IMR-90 (cell line): ENCODE data around the gene SNRPB2. TPM values are rescaled to one million over a fixed set of nuclear protein-coding genes. Genes with fewer than 3 reads are reported as not detected.

Experiments used
- ATAC-seq: fragments of 200-7000 bp; cut with Tn5 transposase; 2 replicates; pipeline ENCODE4 v1.9.1; 2020; ENCODE audit warnings: low read depth, mild to moderate bottlenecking, moderate library complexity
- BruUV-seq: library from RNA; stranded (reverse); fragments of 400-500 nt; replicated peaks from 2 replicates; lab custom pipeline; 2021; lab: Mats Ljungman, UMichigan
- CTCF ChIA-PET: fragments of 300-600 bp; formaldehyde crosslinking; extraction: SDS; loops from one replicate; lab custom pipeline; 2021; ENCODE audit warnings: antibody characterized with exemption; lab: Yijun Ruan, JAX
- POLR2A ChIA-PET: fragments of 300-600 bp; sonication (Branson Sonifier 250); formaldehyde crosslinking; loops from one replicate; lab custom pipeline; 2022; ENCODE audit warnings: antibody characterized with exemption; ENCODE audit not compliant: unreplicated experiment; lab: Charles Lee
- DNase-seq: peaks from one replicate; pipeline ENCODE4 v3.0.0; 2013
- H2AFZ ChIP-seq: replicated peaks from 2 replicates; pipeline ENCODE3; 2013; ENCODE audit warnings: low read length, mild to moderate bottlenecking; ENCODE audit not compliant: poor library complexity
- H2AK5ac ChIP-seq: 2 replicates; pipeline ENCODE4 v1.6.1; 2013; ENCODE audit warnings: low read depth, low read length, inconsistent platforms
- H2AK9ac ChIP-seq: replicated peaks from 2 replicates; pipeline ENCODE3; 2013; ENCODE audit warnings: mild to moderate bottlenecking, low read depth, low read length, moderate library complexity; ENCODE audit not compliant: poor library complexity
- H2BK120ac ChIP-seq: 2 replicates; pipeline ENCODE4 v1.6.1; 2013; ENCODE audit warnings: low read depth, low read length, inconsistent platforms
- H2BK15ac ChIP-seq: 3 replicates; pipeline ENCODE4 v1.6.1; 2013; ENCODE audit warnings: low read depth, low read length, inconsistent platforms
- H2BK20ac ChIP-seq: 2 replicates; pipeline ENCODE4 v1.6.1; 2013; ENCODE audit warnings: low read depth, mild to moderate bottlenecking, inconsistent platforms, low read length, moderate library complexity
- H2BK5ac ChIP-seq: 2 replicates; pipeline ENCODE4 v1.6.1; 2013; ENCODE audit warnings: mild to moderate bottlenecking, low read depth, low read length, inconsistent platforms; ENCODE audit not compliant: poor library complexity, severe bottlenecking
- H3K14ac ChIP-seq: replicated peaks from 2 replicates; pipeline ENCODE4 v1.6.1; 2013; ENCODE audit warnings: low read depth, low read length, inconsistent platforms
- H3K18ac ChIP-seq: 2 replicates; pipeline ENCODE4 v1.6.1; 2013; ENCODE audit warnings: low read depth, low read length, control low read depth
- H3K23ac ChIP-seq: 2 replicates; pipeline ENCODE4 v1.6.1; 2013; ENCODE audit warnings: low read depth, low read length, inconsistent platforms
- H3K27ac ChIP-seq: 2 replicates; pipeline ENCODE4 v1.5.1; 2013; ENCODE audit warnings: mild to moderate bottlenecking, control low read depth, low read length; ENCODE audit not compliant: insufficient read depth
- H3K27me3 ChIP-seq: 2 replicates; pipeline ENCODE4 v1.6.1; 2013; ENCODE audit warnings: low read length; ENCODE audit not compliant: control insufficient read depth, insufficient read depth
- H3K36me3 ChIP-seq: 2 replicates; pipeline ENCODE4 v1.6.1; 2013; ENCODE audit warnings: low read length, mixed read lengths; ENCODE audit not compliant: control insufficient read depth, insufficient read depth
- H3K4ac ChIP-seq: 2 replicates; pipeline ENCODE4 v1.6.1; 2013; ENCODE audit warnings: low read depth, low read length, inconsistent platforms
- H3K4me1 ChIP-seq: 2 replicates; pipeline ENCODE4 v1.6.1; 2013; ENCODE audit warnings: low read length, mixed read lengths; ENCODE audit not compliant: control insufficient read depth, insufficient read depth
- H3K4me2 ChIP-seq: 2 replicates; pipeline ENCODE4 v1.6.1; 2013; ENCODE audit warnings: low read depth, mild to moderate bottlenecking, control low read depth, low read length, moderate library complexity
- H3K4me3 ChIP-seq: 2 replicates; pipeline ENCODE4 v1.5.1; 2013; ENCODE audit warnings: low read depth, mild to moderate bottlenecking, control low read depth, low read length, moderate library complexity; ENCODE audit not compliant: insufficient read depth
- H3K56ac ChIP-seq: 2 replicates; pipeline ENCODE4 v1.6.1; 2013; ENCODE audit warnings: low read length, inconsistent platforms; ENCODE audit not compliant: insufficient read depth; ENCODE audit errors: extremely low read depth
- H3K79me1 ChIP-seq, 2 experiments: 2 replicates each; pipeline ENCODE4 v1.6.1; 2013; ENCODE audit warnings: low read length in 2 of 2, inconsistent platforms in 1 of 2, low read depth in 1 of 2
- H3K9ac ChIP-seq: 2 replicates; pipeline ENCODE4 v1.6.1; 2013; ENCODE audit warnings: low read depth, low read length, control low read depth
- H3K9me1 ChIP-seq: 2 replicates; pipeline ENCODE4 v1.6.1; 2013; ENCODE audit warnings: low read length, inconsistent platforms; ENCODE audit not compliant: insufficient read depth
- H3K9me3 ChIP-seq: 2 replicates; pipeline ENCODE4 v1.6.1; 2013; ENCODE audit warnings: low read length; ENCODE audit not compliant: control insufficient read depth, insufficient read depth
- H4K20me1 ChIP-seq: 2 replicates; pipeline ENCODE4 v1.6.1; 2013; ENCODE audit warnings: low read length, inconsistent platforms; ENCODE audit not compliant: insufficient read depth
- H4K5ac ChIP-seq: 2 replicates; pipeline ENCODE4 v1.6.1; 2013; ENCODE audit warnings: mild to moderate bottlenecking, low read depth, low read length, control low read depth
- H4K8ac ChIP-seq, 2 experiments: 2 replicates each; pipeline ENCODE4 v1.6.1; 2013; ENCODE audit warnings: low read depth in 2 of 2, low read length in 2 of 2, control low read depth in 1 of 2, inconsistent platforms in 1 of 2
- H4K91ac ChIP-seq: 2 replicates; pipeline ENCODE4 v1.6.1; 2013; ENCODE audit warnings: low read depth, low read length, inconsistent platforms; ENCODE audit not compliant: insufficient read depth
- BHLHE40 ChIP-seq: fragments of 150-350 bp; IDR thresholded peaks from 2 replicates; pipeline ENCODE4 v1.6.1; 2016; ENCODE audit warnings: mild to moderate bottlenecking, low read depth, low read length
- CEBPB ChIP-seq: IDR thresholded peaks from 2 replicates; pipeline ENCODE4 v1.6.1; 2012; ENCODE audit warnings: low read depth, low read length, improper control_type of control experiment
- CHD1 ChIP-seq: IDR thresholded peaks from 2 replicates; pipeline ENCODE4 v1.6.1; 2012; ENCODE audit warnings: low read depth, low read length, improper control_type of control experiment
- FOS ChIP-seq: fragments of 150-350 bp; IDR thresholded peaks from 2 replicates; pipeline ENCODE4 v1.6.1; 2016; ENCODE audit warnings: low read depth, low read length
- MAFK ChIP-seq: IDR thresholded peaks from 2 replicates; pipeline ENCODE4 v1.6.1; 2012; ENCODE audit warnings: low read depth, low read length, improper control_type of control experiment
- MAZ ChIP-seq: IDR thresholded peaks from 2 replicates; pipeline ENCODE4 v1.6.1; 2012; ENCODE audit warnings: low read depth, mild to moderate bottlenecking, low read length, improper control_type of control experiment, moderate library complexity, borderline replicate concordance
- MXI1 ChIP-seq: IDR thresholded peaks from 2 replicates; pipeline ENCODE4 v1.6.1; 2012; ENCODE audit warnings: low read depth, mild to moderate bottlenecking, low read length, moderate library complexity, borderline replicate concordance
- NFE2L2 ChIP-seq: fragments of 150-350 bp; IDR thresholded peaks from 2 replicates; pipeline ENCODE4 v1.6.1; 2016; ENCODE audit warnings: low read depth, mild to moderate bottlenecking, low read length
- POLR2A ChIP-seq: IDR thresholded peaks from 2 replicates; pipeline ENCODE4 v1.6.1; 2012; ENCODE audit warnings: mild to moderate bottlenecking, low read depth, low read length
- RAD21 ChIP-seq: IDR thresholded peaks from 2 replicates; pipeline ENCODE4 v1.6.1; 2012; ENCODE audit warnings: low read length, improper control_type of control experiment
- RCOR1 ChIP-seq: IDR thresholded peaks from 2 replicates; pipeline ENCODE4 v1.6.1; 2012; ENCODE audit warnings: mild to moderate bottlenecking, low read length, improper control_type of control experiment; ENCODE audit not compliant: insufficient replicate concordance
- RFX5 ChIP-seq: IDR thresholded peaks from 2 replicates; pipeline ENCODE4 v1.8.0; 2012; ENCODE audit warnings: low read depth, mild to moderate bottlenecking, low read length, moderate library complexity
- SMC3 ChIP-seq: fragments of 150-350 bp; IDR thresholded peaks from 2 replicates; pipeline ENCODE4 v1.6.1; 2016; ENCODE audit warnings: low read depth, mild to moderate bottlenecking, antibody characterized with exemption, low read length, moderate library complexity
- USF2 ChIP-seq: fragments of 150-350 bp; IDR thresholded peaks from 2 replicates; pipeline ENCODE4 v1.6.1; 2017; ENCODE audit warnings: mild to moderate bottlenecking, antibody characterized with exemption, low read length, low read depth
- dilution Hi-C: fragments of 300-500 bp; cut with HindIII; formaldehyde crosslinking; loops from one replicate; pipeline ENCODE4 v1.14.3; 2018; ENCODE audit warnings: low sequenced_read_pairs; ENCODE audit not compliant: unreplicated experiment
- in situ Hi-C: fragments of 300-500 bp; cut with MboI; formaldehyde crosslinking; loops from 3 replicates; pipeline ENCODE4 v1.14.3; 2019; ENCODE audit warnings: low sequenced_read_pairs, inconsistent platforms, mixed read lengths
- intact Hi-C: fragments of 100-400 bp; cut with micrococcal nuclease; formaldehyde crosslinking; loops from 2 replicates; pipeline ENCODE4 v1.10.0; 2022
- polyA plus RNA-seq, 3 experiments: library from polyadenylated mRNA; depleted of rRNA; stranded (reverse); fragments of >200 nt; gene quantifications; 2 replicates each; pipeline ENCODE4 v1.2.3, GENCODE V29; 2012; ENCODE audit warnings: low replicate concordance in 1 of 3
- total RNA-seq: library from RNA; depleted of rRNA; stranded (reverse); fragments of >200 nt; gene quantifications from 2 replicates; pipeline ENCODE4 v1.2.3, GENCODE V29; 2012
- TF ChIP-seq, protein P1 (sequence below): fragments of 150-350 bp; IDR thresholded peaks from 2 replicates; pipeline ENCODE4 v1.6.1; 2016; ENCODE audit warnings: low read depth, mild to moderate bottlenecking, low read length, moderate library complexity, borderline replicate concordance
- TF ChIP-seq, protein P2 (sequence below): conservative IDR thresholded peaks from 2 replicates; pipeline ENCODE4 v1.5.1; 2012; ENCODE audit warnings: mild to moderate bottlenecking, low read depth, low read length, improper control_type of control experiment

SNRPB2 gene
- total and polyA plus RNA-seq, 2 of the 4 experiments (the other 2 are of a cell fraction) = 27.1 to 65.6 TPM

- H2BK120ac ChIP-seq = no peak overlapping the region
- no peaks in the 10 kb centered on the region for H3K9me1 ChIP-seq
- H3K4me1 ChIP-seq = no peaks in the 10 kb centered on the region
- no peaks in the 10 kb centered on the region; the same call in 1 of the 2 replicates for H3K27me3 ChIP-seq
- no peaks in the 10 kb centered on the region for H3K36me3 ChIP-seq
- in situ Hi-C loops = no loop called here
- no peak overlapping the region for H2BK5ac ChIP-seq
- H2AFZ ChIP-seq = no peak overlapping the region
- no peak overlapping the region for H4K8ac ChIP-seq
- H3K27ac ChIP-seq = no peak overlapping the region
- no peak overlapping the region for H3K18ac ChIP-seq
- H3K4ac ChIP-seq = no peak overlapping the region
- H3K4me3 ChIP-seq = no peak overlapping the region
- POLR2A ChIA-PET = no interaction called here
- no peak overlapping the region for H3K9ac ChIP-seq
- CTCF ChIA-PET = no interaction called here
- no peak overlapping the region for H3K14ac ChIP-seq
- no peak overlapping the region for H3K56ac ChIP-seq
- H2AK5ac ChIP-seq = no peak overlapping the region
- DNase-seq (peak; percentile 16), ATAC-seq (no peak)
- H3K79me1 ChIP-seq = no peaks in the 10 kb centered on the region
- H3K9me3 ChIP-seq = no peaks in the 10 kb centered on the region
- H2BK20ac ChIP-seq = no peak overlapping the region
- no peak overlapping the region for H2AK9ac ChIP-seq
- H4K5ac ChIP-seq = no peak overlapping the region
- intact Hi-C loops = no loop called here
- TF ChIP-seq RAD21 = no peak
- no peak for TF ChIP-seq BHLHE40
- no peak for TF ChIP-seq CEBPB
- TF ChIP-seq FOS = no peak
- no peak for TF ChIP-seq MXI1
- TF ChIP-seq MAFK = peak; percentile 23; the same call in 1 of the 2 replicates
- TF ChIP-seq, protein P1, sequence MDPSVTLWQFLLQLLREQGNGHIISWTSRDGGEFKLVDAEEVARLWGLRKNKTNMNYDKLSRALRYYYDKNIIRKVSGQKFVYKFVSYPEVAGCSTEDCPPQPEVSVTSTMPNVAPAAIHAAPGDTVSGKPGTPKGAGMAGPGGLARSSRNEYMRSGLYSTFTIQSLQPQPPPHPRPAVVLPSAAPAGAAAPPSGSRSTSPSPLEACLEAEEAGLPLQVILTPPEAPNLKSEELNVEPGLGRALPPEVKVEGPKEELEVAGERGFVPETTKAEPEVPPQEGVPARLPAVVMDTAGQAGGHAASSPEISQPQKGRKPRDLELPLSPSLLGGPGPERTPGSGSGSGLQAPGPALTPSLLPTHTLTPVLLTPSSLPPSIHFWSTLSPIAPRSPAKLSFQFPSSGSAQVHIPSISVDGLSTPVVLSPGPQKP = no peak
- TF ChIP-seq, protein P2, sequence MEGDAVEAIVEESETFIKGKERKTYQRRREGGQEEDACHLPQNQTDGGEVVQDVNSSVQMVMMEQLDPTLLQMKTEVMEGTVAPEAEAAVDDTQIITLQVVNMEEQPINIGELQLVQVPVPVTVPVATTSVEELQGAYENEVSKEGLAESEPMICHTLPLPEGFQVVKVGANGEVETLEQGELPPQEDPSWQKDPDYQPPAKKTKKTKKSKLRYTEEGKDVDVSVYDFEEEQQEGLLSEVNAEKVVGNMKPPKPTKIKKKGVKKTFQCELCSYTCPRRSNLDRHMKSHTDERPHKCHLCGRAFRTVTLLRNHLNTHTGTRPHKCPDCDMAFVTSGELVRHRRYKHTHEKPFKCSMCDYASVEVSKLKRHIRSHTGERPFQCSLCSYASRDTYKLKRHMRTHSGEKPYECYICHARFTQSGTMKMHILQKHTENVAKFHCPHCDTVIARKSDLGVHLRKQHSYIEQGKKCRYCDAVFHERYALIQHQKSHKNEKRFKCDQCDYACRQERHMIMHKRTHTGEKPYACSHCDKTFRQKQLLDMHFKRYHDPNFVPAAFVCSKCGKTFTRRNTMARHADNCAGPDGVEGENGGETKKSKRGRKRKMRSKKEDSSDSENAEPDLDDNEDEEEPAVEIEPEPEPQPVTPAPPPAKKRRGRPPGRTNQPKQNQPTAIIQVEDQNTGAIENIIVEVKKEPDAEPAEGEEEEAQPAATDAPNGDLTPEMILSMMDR = no peak
- no peak for TF ChIP-seq RFX5
- TF ChIP-seq POLR2A = no peak
- TF ChIP-seq CHD1 = no peak
- no peak for TF ChIP-seq SMC3
- TF ChIP-seq RCOR1 = no peak
- peak; percentile 62; the same call in 1 of the 2 replicates for TF ChIP-seq NFE2L2
- no peak for TF ChIP-seq MAZ
- no peak for TF ChIP-seq USF2
- H4K91ac ChIP-seq = no peak overlapping the region
- no peak overlapping the region for H2BK15ac ChIP-seq
- BruUV-seq = no TSS peak
- dilution Hi-C loops = no loop called here
- H3K23ac ChIP-seq = no peak overlapping the region
- H4K20me1 ChIP-seq = no peaks in the 10 kb centered on the region
- no peak overlapping the region for H3K4me2 ChIP-seq
Observed at GRCh38 chr20:16771213-16771612, 41.4 kb downstream of the SNRPB2 start.
